Fibroblast of mammary gland (primary cell): ENCODE measurements around the gene CDC45.

ENCODE experiments used
- DNase-seq: peaks from one replicate; pipeline ENCODE4 v3.0.0-alpha.2; 2010; ENCODE audit warnings: low read depth
- H3K4me3 ChIP-seq: 2 replicates; pipeline ENCODE4 v1.5.1; 2011; ENCODE audit warnings: low read depth, mild to moderate bottlenecking, low read length, moderate library complexity; ENCODE audit not compliant: control insufficient read depth
- TF ChIP-seq, protein P1 (sequence below): conservative IDR thresholded peaks from 2 replicates; pipeline ENCODE4 v1.5.1; 2011; ENCODE audit warnings: low read depth, low read length, inconsistent platforms; ENCODE audit not compliant: control insufficient read depth, insufficient read depth

CDC45 gene

DNA sequence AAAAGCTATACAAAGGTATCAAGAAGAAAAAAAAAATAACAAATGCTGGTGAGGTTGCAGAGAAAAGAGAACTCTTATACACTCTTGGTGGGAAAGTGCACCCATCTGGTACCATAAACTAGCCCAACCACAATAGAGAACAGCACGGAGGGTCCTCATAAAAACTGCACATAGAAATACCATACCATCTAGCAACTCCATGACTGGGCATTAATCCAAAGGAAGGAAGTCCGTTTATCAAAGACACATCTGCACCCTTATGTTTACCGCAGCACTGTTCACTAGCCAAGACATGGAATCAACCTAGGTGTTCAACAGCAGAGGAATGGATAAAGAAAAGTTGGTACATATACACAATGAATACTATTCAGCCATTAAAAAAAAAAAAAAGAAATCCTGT lies 55.3 kb downstream of the CDC45 start:
- TF ChIP-seq, protein P1, sequence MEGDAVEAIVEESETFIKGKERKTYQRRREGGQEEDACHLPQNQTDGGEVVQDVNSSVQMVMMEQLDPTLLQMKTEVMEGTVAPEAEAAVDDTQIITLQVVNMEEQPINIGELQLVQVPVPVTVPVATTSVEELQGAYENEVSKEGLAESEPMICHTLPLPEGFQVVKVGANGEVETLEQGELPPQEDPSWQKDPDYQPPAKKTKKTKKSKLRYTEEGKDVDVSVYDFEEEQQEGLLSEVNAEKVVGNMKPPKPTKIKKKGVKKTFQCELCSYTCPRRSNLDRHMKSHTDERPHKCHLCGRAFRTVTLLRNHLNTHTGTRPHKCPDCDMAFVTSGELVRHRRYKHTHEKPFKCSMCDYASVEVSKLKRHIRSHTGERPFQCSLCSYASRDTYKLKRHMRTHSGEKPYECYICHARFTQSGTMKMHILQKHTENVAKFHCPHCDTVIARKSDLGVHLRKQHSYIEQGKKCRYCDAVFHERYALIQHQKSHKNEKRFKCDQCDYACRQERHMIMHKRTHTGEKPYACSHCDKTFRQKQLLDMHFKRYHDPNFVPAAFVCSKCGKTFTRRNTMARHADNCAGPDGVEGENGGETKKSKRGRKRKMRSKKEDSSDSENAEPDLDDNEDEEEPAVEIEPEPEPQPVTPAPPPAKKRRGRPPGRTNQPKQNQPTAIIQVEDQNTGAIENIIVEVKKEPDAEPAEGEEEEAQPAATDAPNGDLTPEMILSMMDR: no peak
- no peak for DNase-seq

DNA sequence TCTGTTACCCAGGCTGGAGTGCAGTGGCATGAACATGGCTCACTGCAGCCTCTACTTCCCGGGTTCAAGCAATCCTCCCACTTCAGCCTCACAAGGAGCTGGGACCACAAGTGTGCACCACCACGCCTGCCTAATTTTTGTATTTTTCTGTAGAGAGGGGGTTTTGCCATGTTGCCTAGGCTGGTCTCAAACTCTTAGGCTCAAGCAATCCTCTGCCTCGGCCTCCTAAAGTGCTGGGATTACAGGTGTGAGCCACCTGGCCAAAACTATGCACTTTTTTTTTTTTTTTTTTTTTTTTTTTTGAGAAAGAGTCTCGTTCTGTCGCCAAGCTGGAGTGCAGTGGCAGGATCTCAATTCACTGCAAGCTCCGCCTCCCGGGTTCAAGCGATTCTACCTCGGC lies 56.8 kb downstream of the CDC45 start:
- TF ChIP-seq, protein P1: no peak
- no peak overlapping the region for H3K4me3 ChIP-seq
- DNase-seq: no peak

More for the DNA sequence above, 55.3 kb downstream of the CDC45 start:
- no peak overlapping the region for H3K4me3 ChIP-seq

DNA sequence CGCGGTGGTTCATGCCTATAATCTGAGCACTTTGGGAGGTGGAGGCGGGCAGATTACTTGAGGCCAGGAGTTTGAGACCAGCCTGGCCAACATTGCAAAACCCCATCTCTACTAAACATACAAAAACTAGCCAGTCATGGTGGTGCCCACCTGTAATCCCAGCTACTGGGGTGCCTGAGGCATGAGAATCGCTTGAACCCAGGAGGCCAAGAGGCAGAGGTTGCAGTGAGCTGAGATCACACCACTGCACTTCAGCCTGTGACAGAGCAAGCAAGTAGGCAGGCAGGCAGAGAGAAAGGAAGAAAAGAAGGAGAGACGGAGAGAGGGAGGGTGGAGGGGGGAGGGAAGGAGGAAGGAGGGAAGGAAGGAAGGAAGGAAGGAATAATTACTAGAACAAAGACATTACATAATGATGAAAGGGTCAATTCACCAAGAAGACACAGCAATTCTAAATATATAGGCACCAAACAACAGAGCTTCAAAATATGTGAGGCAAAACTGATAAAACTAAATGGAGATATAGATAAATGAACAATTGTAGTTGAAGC lies 58.3 kb downstream of the CDC45 start:
- no peak overlapping the region for H3K4me3 ChIP-seq
- no peak for DNase-seq
- TF ChIP-seq, protein P1: no peak

DNA sequence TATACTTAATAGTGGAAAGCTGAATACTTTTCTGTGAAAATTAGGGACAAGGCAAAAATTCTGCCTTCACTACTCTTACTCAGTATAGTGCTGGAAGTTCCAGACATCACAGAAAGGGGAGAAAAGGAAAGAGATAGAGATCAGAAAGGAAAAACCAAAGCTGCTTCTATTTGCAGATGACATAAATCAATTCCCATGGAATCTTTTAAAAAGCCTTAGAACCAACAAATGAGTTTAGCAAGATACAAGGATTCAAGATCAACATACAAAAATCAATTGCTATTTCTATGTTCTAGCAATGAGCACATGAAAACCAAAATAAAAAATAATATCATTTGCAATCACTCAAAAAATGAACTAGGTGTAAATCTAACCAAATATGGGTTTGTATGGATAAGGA lies 60.7 kb downstream of the CDC45 start:
- H3K4me3 ChIP-seq: no peak overlapping the region
- no peak for DNase-seq
- TF ChIP-seq, protein P1: no peak

DNA sequence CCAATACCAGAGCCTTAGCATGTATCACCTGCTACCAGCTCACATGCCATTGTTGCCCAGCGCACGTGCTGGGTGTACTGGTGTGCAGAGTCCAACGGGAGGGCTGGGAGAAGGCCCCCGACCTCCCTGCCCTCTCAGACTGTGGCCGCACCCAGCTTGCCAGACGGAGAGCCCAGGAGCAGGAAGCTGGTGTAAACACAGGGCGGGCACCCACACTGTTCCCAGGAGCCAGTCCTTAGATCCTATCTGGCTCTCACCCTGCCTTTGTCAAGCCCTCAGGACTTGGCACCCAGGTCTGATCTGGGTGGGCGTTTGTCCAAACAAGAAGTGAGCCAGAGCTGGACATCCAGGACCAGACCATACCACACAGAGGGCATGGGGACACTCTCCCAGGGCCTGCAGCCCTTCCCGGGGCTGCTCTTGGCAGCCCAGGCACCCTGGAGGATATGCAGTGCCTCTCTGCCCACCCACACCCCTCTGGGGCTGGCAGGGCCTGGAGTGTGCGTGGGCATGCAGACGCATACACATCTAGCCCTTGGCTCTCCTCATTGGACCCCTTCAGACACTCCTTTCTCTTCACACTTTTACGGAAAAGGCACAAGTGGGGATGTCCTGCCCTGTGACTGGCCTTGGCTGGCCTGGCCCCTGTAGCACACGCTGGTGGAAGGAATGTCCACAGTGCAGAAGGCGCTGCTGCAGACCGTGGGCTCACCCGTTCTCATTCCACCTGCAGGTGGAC lies 64.4 kb downstream of the CDC45 start:
- TF ChIP-seq, protein P1: no peak
- no peak overlapping the region for H3K4me3 ChIP-seq
- no peak for DNase-seq

DNA sequence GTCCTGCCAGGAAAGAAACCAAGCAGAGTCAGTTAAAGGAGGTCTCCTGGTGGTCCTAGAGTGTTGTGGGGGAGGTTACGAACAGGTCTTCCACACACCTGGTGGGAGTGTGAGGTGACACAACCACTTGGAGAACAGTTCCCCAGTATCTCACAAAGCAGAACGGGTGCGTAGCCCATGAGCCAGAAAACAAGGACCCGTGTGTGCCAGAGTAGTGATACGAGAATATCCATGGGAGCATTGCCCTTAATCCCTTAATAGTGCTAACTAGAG lies 66.2 kb downstream of the CDC45 start:
- H3K4me3 ChIP-seq: no peak overlapping the region
- DNase-seq: no peak
- TF ChIP-seq, protein P1: no peak
